Astrocyte (in vitro differentiated cells and primary cell): ENCODE measurements around the gene TMEM269. TPM values are rescaled to one million over a fixed set of nuclear protein-coding genes. Genes with fewer than 3 reads are reported as not detected.

Source experiments
- DNase-seq: peaks from one replicate; pipeline ENCODE4 v3.0.0-alpha.2; 2010; ENCODE audit warnings: low read depth
- FAIRE-seq: peaks from 2 replicates; lab custom pipeline; 2011; peaks lifted over from hg19 to GRCh38; lab: Jason Lieb, UNC
- H2AFZ ChIP-seq: 2 replicates; pipeline ENCODE4 v1.6.0; 2012; ENCODE audit warnings: low read depth, low read length, inconsistent platforms
- H3K27ac ChIP-seq: 2 replicates; pipeline ENCODE4 v1.5.1; 2011; ENCODE audit warnings: low read depth, low read length, inconsistent platforms
- H3K27me3 ChIP-seq: 2 replicates; pipeline ENCODE4 v1.6.0; 2011; ENCODE audit warnings: low read length, inconsistent platforms; ENCODE audit not compliant: insufficient read depth
- H3K36me3 ChIP-seq: 2 replicates; pipeline ENCODE4 v1.5.1; 2011; ENCODE audit warnings: low read length, inconsistent platforms; ENCODE audit not compliant: insufficient read depth
- H3K4me1 ChIP-seq: 2 replicates; pipeline ENCODE4 v1.5.1; 2011; ENCODE audit warnings: low read length, inconsistent platforms; ENCODE audit not compliant: insufficient read depth
- H3K4me2 ChIP-seq: 2 replicates; pipeline ENCODE4 v1.6.0; 2012; ENCODE audit warnings: low read length, inconsistent platforms
- H3K4me3 ChIP-seq: 2 replicates; pipeline ENCODE4 v1.5.1; 2011; ENCODE audit warnings: low read depth, mild to moderate bottlenecking, low read length, inconsistent platforms; ENCODE audit not compliant: insufficient read depth
- H3K79me2 ChIP-seq: 2 replicates; pipeline ENCODE4 v1.6.0; 2012; ENCODE audit warnings: mild to moderate bottlenecking, low read length, inconsistent platforms; ENCODE audit not compliant: insufficient read depth
- H3K9ac ChIP-seq: 2 replicates; pipeline ENCODE4 v1.6.0; 2012; ENCODE audit warnings: mild to moderate bottlenecking, low read length, inconsistent platforms
- H3K9me3 ChIP-seq: 2 replicates; pipeline ENCODE4 v1.5.1; 2012; ENCODE audit warnings: low read depth, mild to moderate bottlenecking, low read length, inconsistent platforms; ENCODE audit not compliant: insufficient read depth
- H4K20me1 ChIP-seq: 2 replicates; pipeline ENCODE4 v1.6.0; 2012; ENCODE audit warnings: low read length, inconsistent platforms; ENCODE audit not compliant: insufficient read depth
- H3K27ac Mint-ChIP-seq: one replicate; pipeline ENCODE4 v1.8.0; 2021; ENCODE audit warnings: mild to moderate bottlenecking, mixed read lengths; ENCODE audit not compliant: unreplicated experiment
- H3K27me3 Mint-ChIP-seq: one replicate; pipeline ENCODE4 v1.8.0; 2021; ENCODE audit warnings: low read depth, mixed read lengths; ENCODE audit not compliant: unreplicated experiment
- H3K36me3 Mint-ChIP-seq: one replicate; pipeline ENCODE4 v1.8.0; 2021; ENCODE audit warnings: low read depth, mixed read lengths; ENCODE audit not compliant: unreplicated experiment
- H3K4me1 Mint-ChIP-seq: one replicate; pipeline ENCODE4 v1.8.0; 2021; ENCODE audit warnings: low read depth, mixed read lengths; ENCODE audit not compliant: unreplicated experiment
- H3K4me3 Mint-ChIP-seq: one replicate; pipeline ENCODE4 v1.8.0; 2021; ENCODE audit warnings: mild to moderate bottlenecking, moderate library complexity, mixed read lengths; ENCODE audit not compliant: unreplicated experiment
- H3K9me3 Mint-ChIP-seq: one replicate; pipeline ENCODE4 v1.8.0; 2021; ENCODE audit warnings: mild to moderate bottlenecking, mixed read lengths; ENCODE audit not compliant: unreplicated experiment
- CTCF ChIP-seq: IDR thresholded peaks from 2 replicates; pipeline ENCODE4 v1.5.1; 2011; ENCODE audit warnings: low read depth, mild to moderate bottlenecking, inconsistent platforms, low read length, moderate library complexity; ENCODE audit not compliant: insufficient read depth
- EZH2 ChIP-seq: IDR thresholded peaks from 2 replicates; pipeline ENCODE4 v1.6.1; 2012; ENCODE audit warnings: mild to moderate bottlenecking, low read length, inconsistent platforms; ENCODE audit not compliant: insufficient read depth
- total RNA-seq: library from RNA; stranded (reverse); gene quantifications from 2 replicates; pipeline ENCODE4 v1.2.1, GENCODE V29; 2021

TMEM269 gene
- total RNA-seq, 1 donor from 2014 or later = 0.09 TPM

GRCh38 chr1:42841010-42841409, 56.2 kb downstream of the TMEM269 start:
- H3K4me3 Mint-ChIP-seq = no peak overlapping the region
- H3K27ac Mint-ChIP-seq = no peak overlapping the region
- Histone ChIP-seq H2AFZ (no peak overlapping the region), H3K27me3 (no peaks in the 10 kb centered on the region), H3K9me3 (no peaks in the 10 kb centered on the region), H3K79me2 (no peaks in the 10 kb centered on the region), H3K4me2 (no peak overlapping the region), H3K4me1 (no peaks in the 10 kb centered on the region), H4K20me1 (no peaks in the 10 kb centered on the region), H3K36me3 (no peaks in the 10 kb centered on the region), H3K27ac (no peak overlapping the region), H3K4me3 (no peak overlapping the region), H3K9ac (no peak overlapping the region)
- no peak for DNase-seq
- TF ChIP-seq EZH2 = no peak
- TF ChIP-seq CTCF = no peak
- H3K36me3 Mint-ChIP-seq = peaks cover 19% of the 10 kb centered on the region
- H3K9me3 Mint-ChIP-seq = no peaks in the 10 kb centered on the region
- H3K4me1 Mint-ChIP-seq = no peaks in the 10 kb centered on the region
- FAIRE-seq = no peak
- no peaks in the 10 kb centered on the region for H3K27me3 Mint-ChIP-seq

GRCh38 chr1:42841440-42842147, 56.8 kb downstream of the TMEM269 start:
- H3K4me1 ChIP-seq = no peaks in the 10 kb centered on the region
- Mint-ChIP-seq H3K27ac (no peak overlapping the region), H3K4me3 (no peak overlapping the region), H3K9me3 (no peaks in the 10 kb centered on the region), H3K4me1 (no peaks in the 10 kb centered on the region), H3K27me3 (no peaks in the 10 kb centered on the region), H3K36me3 (peaks cover 15% of the 10 kb centered on the region)
- H4K20me1 ChIP-seq = no peaks in the 10 kb centered on the region
- no peak overlapping the region for H3K9ac ChIP-seq
- H3K27me3 ChIP-seq = no peaks in the 10 kb centered on the region
- TF ChIP-seq CTCF (no peak), EZH2 (no peak)
- H3K79me2 ChIP-seq = peaks cover 2% of the 10 kb centered on the region
- no peak for DNase-seq
- H2AFZ ChIP-seq = no peak overlapping the region
- H3K4me3 ChIP-seq = no peak overlapping the region
- no peak overlapping the region for H3K4me2 ChIP-seq
- no peak overlapping the region for H3K27ac ChIP-seq
- FAIRE-seq = no peak
- H3K9me3 ChIP-seq = no peaks in the 10 kb centered on the region
- H3K36me3 ChIP-seq = no peaks in the 10 kb centered on the region

GRCh38 chr1:42844592-42845140, 59.9 kb downstream of the TMEM269 start:
- H4K20me1 ChIP-seq = peaks cover 8% of the 10 kb centered on the region
- FAIRE-seq = no peak
- no peak overlapping the region for H3K27ac ChIP-seq
- Mint-ChIP-seq H3K36me3 (peaks cover 11% of the 10 kb centered on the region), H3K27me3 (no peaks in the 10 kb centered on the region), H3K4me3 (peak overlapping the region; percentile 36), H3K4me1 (peaks cover 10% of the 10 kb centered on the region), H3K9me3 (no peaks in the 10 kb centered on the region), H3K27ac (no peak overlapping the region)
- no peak overlapping the region for H3K4me2 ChIP-seq
- no peak overlapping the region for H3K9ac ChIP-seq
- peak; percentile 39 for DNase-seq
- H3K4me1 ChIP-seq = peaks cover 8% of the 10 kb centered on the region
- H3K9me3 ChIP-seq = no peaks in the 10 kb centered on the region
- H3K4me3 ChIP-seq = no peak overlapping the region
- H2AFZ ChIP-seq = no peak overlapping the region
- no peaks in the 10 kb centered on the region for H3K27me3 ChIP-seq
- H3K79me2 ChIP-seq = peaks cover 24% of the 10 kb centered on the region
- no peaks in the 10 kb centered on the region for H3K36me3 ChIP-seq
- no peak for TF ChIP-seq EZH2
- TF ChIP-seq CTCF = no peak
